Activated naive CD8-positive, alpha-beta T cell (primary cell): Measurements from ENCODE around the gene USP15.
"Not testable (repeated sequence)": the region's sequence is repeated elsewhere in the genome, so short reads cannot be mapped to it uniquely, and the experiment has no call there.

Experiments used
- H3K27ac Mint-ChIP-seq: one replicate; pipeline ENCODE4 v1.8.0; 2021; ENCODE audit warnings: mixed read lengths
- H3K27me3 Mint-ChIP-seq: one replicate; pipeline ENCODE4 v1.8.0; 2021; ENCODE audit warnings: mixed read lengths
- H3K36me3 Mint-ChIP-seq: one replicate; pipeline ENCODE4 v1.8.0; 2021; ENCODE audit warnings: mixed read lengths
- H3K4me1 Mint-ChIP-seq: one replicate; pipeline ENCODE4 v1.8.0; 2021; ENCODE audit warnings: low read depth, mixed read lengths
- H3K4me3 Mint-ChIP-seq: one replicate; pipeline ENCODE4 v1.8.0; 2021; ENCODE audit warnings: mild to moderate bottlenecking, mixed read lengths
- H3K9me3 Mint-ChIP-seq: one replicate; pipeline ENCODE4 v1.8.0; 2021; ENCODE audit warnings: low read depth, mixed read lengths

USP15 gene

DNA sequence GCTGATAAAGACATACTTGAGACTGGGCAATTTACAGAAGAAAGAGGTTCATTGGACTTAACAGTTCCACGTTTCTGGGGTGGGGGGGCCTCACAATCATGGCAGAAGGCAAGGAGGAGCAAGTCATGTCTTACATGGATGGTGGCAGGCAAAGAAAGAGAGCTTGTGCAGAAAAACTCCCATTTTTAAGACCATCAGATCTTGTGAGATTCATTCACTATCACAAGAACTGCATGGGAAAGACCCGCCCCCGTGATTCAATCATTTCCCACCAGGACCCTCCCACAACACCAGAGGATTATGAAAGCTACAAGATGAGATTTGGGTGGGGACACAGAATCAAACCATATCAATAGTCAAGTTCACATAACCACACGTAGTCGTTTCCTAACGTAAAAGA lies 85.5 kb downstream of the USP15 start:
- H3K36me3 Mint-ChIP-seq, result peaks cover 30% of the 10 kb centered on the region
- no peak overlapping the region for H3K27ac Mint-ChIP-seq
- H3K27me3 Mint-ChIP-seq, result no peaks in the 10 kb centered on the region
- peaks cover 9% of the 10 kb centered on the region for H3K9me3 Mint-ChIP-seq
- H3K4me1 Mint-ChIP-seq, result peaks cover 37% of the 10 kb centered on the region
- H3K4me3 Mint-ChIP-seq, result no peak overlapping the region

DNA sequence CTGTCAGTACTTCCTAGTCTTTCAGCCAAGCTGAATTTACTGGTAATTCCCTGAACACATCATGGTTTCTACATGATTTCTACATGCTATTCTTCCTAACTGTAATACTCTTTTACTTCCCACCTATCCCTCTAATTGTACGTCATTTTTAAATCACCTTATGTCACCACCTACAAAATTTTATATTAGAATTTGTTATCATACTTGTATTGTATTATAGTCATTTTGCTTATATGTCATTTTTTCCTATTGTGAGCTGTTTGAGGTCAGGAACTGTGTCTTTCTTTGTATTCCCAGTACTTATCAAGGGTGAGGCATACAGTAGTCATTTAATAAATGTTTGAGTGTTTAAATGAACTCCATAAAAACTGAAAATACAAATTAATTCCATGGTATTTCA lies 86.6 kb downstream of the USP15 start:
- Mint-ChIP-seq H3K36me3 (peaks cover 21% of the 10 kb centered on the region), H3K4me1 (peaks cover 34% of the 10 kb centered on the region), H3K4me3 (no peak overlapping the region), H3K27me3 (no peaks in the 10 kb centered on the region), H3K27ac (peak overlapping the region; percentile 36), H3K9me3 (peaks cover 9% of the 10 kb centered on the region)

DNA sequence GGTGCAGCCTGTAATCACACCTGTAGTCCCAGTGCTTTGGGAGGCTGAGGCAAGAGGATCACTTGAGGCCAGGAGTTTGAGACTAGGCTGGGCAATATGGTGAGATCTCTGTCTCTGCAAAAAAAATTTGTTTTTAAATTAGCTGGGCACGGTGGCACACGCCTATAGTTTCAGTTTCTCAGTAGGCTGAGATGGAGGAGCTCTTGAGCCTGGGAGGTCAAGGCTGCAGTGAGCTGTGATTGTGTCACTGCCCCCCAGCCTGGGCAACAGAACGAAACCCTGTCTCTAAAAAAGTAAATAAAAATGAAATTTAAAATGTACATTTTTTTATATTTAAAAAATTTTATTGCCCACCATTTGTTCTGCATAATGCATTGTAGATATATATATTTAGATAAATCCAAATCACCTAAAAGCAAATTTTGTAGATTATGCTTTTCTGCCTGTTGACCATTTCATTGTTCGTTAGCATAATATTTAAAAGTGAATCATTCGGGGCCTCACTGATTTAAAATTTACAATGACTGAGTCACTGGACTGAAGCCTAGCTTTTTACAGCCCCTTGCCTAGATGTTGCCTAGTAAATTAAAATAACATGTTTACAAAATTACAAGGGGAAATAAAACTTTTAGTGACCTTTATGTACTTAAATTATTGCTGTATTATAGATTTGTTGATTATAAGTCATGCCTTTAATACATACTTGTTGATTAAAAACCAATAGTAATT lies 87.9 kb downstream of the USP15 start:
- no peak overlapping the region for H3K27ac Mint-ChIP-seq
- H3K4me1 Mint-ChIP-seq, result peaks cover 31% of the 10 kb centered on the region

DNA sequence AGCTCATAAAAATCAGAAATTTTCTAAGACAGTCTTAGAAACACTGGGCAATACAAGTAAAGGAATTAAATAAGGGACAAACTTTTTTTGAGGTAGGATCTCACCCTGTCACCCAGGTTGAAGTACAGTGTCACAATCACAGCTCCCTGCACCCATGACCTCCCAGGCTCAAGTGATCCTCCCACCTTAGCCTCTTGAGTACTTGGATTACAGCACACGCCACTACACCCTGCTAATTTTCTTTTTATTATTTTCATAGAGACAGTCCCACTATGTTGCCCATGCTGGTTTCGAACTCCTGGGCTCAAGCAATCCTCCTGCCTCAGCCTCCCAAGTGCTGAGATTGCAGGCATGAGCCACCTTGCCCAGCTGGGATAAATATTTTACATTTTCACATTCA lies 90.3 kb downstream of the USP15 start:
- Mint-ChIP-seq H3K27me3 (no peaks in the 10 kb centered on the region), H3K4me3 (no peak overlapping the region), H3K9me3 (peaks cover 3% of the 10 kb centered on the region), H3K27ac (no peak overlapping the region), H3K4me1 (peaks cover 33% of the 10 kb centered on the region), H3K36me3 (peaks cover 14% of the 10 kb centered on the region)

More for the DNA sequence above, 87.9 kb downstream of the USP15 start:
- H3K36me3 Mint-ChIP-seq, result peaks cover 18% of the 10 kb centered on the region
- H3K9me3 Mint-ChIP-seq, result peaks cover 9% of the 10 kb centered on the region
- no peak overlapping the region for H3K4me3 Mint-ChIP-seq
- H3K27me3 Mint-ChIP-seq, result no peaks in the 10 kb centered on the region

DNA sequence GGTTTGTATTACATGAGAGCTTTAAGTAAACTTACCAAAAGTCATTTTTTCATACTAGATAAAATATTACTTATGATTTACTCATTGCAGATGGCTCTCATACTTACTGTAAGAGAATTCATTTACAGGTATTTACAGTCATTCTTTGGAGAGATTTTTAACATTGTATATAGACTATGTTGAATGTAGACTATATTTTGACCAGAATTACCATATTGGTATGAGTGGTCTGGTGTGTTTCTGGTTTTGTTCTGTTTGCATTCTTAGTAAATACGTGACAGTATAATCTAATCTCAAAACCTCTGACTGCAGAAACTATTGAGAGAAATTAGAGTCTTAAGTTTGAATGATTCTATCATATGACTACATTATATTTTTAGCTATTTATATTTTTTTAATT lies 91.1 kb downstream of the USP15 start:
- no peak overlapping the region for H3K4me3 Mint-ChIP-seq
- H3K27ac Mint-ChIP-seq, result no peak overlapping the region
- H3K27me3 Mint-ChIP-seq, result no peaks in the 10 kb centered on the region
- H3K36me3 Mint-ChIP-seq, result peaks cover 12% of the 10 kb centered on the region
- peaks cover 33% of the 10 kb centered on the region for H3K4me1 Mint-ChIP-seq
- no peaks in the 10 kb centered on the region for H3K9me3 Mint-ChIP-seq

DNA sequence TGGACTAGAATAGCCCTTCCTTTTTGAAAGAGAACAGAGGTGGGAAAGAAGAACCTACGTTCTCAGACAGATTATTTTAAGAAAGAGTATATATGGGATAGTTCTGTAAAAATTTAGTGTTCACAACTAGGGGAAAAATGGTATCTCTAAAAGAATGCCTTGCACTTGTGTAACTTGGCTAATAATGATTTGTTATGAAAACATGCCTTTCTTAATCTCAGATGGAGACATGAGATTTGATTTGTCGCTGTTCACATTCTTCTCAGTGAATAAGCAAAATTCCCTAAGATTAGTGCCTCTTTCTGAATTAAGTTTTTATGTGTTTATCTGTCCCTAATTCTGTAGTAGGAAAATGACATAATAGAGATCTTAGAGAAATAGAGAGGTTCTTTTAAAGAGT lies 100.8 kb downstream of the USP15 start:
- H3K36me3 Mint-ChIP-seq, result peaks cover 37% of the 10 kb centered on the region
- H3K27ac Mint-ChIP-seq, result peak overlapping the region; percentile 10
- no peak overlapping the region for H3K4me3 Mint-ChIP-seq
- H3K27me3 Mint-ChIP-seq, result no peaks in the 10 kb centered on the region
- H3K9me3 Mint-ChIP-seq, result no peaks in the 10 kb centered on the region
- H3K4me1 Mint-ChIP-seq, result peaks cover 34% of the 10 kb centered on the region

DNA sequence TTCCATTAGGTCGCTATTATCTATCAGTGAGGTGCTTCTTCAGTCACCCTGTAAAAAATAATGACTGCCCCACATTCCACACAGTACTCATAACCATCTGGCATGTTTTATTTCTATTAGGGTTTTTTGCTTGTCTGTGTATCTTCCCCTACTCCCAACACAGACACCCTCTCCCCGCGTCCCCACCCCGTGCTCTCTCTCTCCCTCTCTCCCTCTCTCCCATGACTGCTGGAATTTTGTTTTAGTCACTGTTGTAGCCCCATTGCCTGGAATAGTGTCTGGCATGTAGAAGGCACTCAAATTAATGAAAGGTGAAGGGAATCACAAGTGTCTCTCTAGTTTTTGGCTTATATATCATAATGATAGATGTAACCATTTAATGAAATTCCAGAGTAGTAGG lies 103.3 kb downstream of the USP15 start:
- peaks cover 49% of the 10 kb centered on the region for H3K4me1 Mint-ChIP-seq
- H3K27ac Mint-ChIP-seq, result peak overlapping the region; percentile 12
- H3K36me3 Mint-ChIP-seq, result peaks cover 48% of the 10 kb centered on the region
- H3K9me3 Mint-ChIP-seq, result peaks cover 1% of the 10 kb centered on the region
- no peak overlapping the region for H3K4me3 Mint-ChIP-seq
- no peaks in the 10 kb centered on the region for H3K27me3 Mint-ChIP-seq

DNA sequence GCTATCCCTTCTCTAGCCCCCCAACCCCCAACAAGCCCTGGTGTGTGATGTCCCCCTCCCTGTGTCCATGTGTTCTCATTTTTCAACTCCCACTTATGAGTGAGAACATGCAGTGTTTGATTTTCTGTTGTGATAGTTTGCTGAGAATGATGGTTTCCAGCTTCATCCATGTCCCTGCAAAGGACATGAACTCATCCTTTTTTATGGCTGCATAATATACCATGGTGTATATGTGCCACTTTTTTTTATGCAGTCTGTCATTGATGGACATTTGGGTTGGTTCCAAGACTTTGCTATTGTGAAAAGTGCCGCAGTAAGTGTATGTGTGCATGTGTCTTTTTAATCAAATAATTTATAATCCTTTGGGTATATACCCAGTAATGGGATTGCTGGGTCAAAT lies 104.5 kb downstream of the USP15 start:
- Mint-ChIP-seq H3K4me1 (peaks cover 52% of the 10 kb centered on the region), H3K36me3 (peaks cover 50% of the 10 kb centered on the region)
- not testable (repeated sequence) for H3K27me3 Mint-ChIP-seq, H3K9me3 Mint-ChIP-seq, H3K27ac Mint-ChIP-seq, H3K4me3 Mint-ChIP-seq

DNA sequence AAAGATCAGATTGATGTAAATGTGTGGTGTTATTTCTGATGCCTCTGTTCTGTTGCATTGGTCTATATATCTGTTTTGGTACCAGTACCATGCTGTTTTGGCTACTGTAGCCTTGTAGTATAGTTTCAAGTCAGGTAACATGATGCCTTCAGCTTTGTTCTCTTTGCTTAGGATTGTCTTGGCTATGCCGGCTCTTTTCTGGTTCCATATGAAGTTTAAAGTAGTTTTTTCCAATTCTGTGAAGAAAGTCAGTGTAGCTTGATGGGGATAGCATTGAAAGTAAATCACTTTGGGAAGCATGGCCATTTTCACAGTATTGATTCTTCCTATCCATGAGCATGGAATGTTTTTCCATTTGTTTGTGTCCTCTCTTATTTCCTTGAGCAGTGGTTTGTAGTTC lies 105.6 kb downstream of the USP15 start:
- H3K9me3 Mint-ChIP-seq, H3K4me3 Mint-ChIP-seq: not testable (repeated sequence)
- H3K36me3 Mint-ChIP-seq, result peaks cover 52% of the 10 kb centered on the region

DNA sequence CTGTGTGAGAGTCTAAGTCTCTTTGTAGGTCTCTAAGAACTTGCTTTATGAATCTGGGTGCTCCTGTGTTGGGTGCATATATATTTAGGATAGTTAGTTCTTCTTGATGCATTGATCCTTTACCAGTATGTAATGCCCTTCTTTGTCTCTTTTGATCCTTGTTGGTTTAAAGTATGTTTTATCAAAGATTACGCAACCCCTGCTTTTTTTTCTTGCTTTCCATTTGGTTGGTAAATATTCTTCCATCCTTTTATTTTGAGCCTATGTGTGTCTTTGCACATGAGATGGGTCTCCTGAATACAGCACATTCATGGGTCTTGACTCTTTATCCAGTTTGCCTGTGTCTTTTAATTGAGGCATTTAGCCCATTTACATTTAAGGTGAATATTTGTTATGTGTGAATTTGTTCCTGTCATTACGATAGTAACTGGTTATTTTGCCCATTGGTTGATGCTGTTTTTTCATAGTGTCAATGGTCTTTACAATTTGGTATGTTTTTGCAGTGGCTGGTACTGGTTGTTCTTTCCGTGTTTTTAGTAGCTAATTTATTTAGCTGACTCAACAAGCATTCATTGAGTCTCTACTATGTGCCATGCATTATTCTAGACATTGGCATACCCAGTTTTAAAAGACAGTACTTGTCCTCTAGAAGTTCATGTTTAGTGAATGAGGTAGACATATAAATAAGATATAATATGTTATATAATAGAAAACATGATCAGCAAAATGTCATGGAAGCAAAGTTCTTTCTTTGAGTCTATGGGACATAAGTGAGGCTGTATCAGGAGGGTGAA lies 108.4 kb downstream of the USP15 start:
- not testable (repeated sequence) for H3K9me3 Mint-ChIP-seq, H3K27ac Mint-ChIP-seq, H3K4me3 Mint-ChIP-seq, H3K27me3 Mint-ChIP-seq
- Mint-ChIP-seq H3K36me3 (peaks cover 45% of the 10 kb centered on the region), H3K4me1 (peaks cover 66% of the 10 kb centered on the region)

More for the DNA sequence above, 105.6 kb downstream of the USP15 start:
- peaks cover 60% of the 10 kb centered on the region for H3K4me1 Mint-ChIP-seq
- H3K27me3 Mint-ChIP-seq, H3K27ac Mint-ChIP-seq: not testable (repeated sequence)

DNA sequence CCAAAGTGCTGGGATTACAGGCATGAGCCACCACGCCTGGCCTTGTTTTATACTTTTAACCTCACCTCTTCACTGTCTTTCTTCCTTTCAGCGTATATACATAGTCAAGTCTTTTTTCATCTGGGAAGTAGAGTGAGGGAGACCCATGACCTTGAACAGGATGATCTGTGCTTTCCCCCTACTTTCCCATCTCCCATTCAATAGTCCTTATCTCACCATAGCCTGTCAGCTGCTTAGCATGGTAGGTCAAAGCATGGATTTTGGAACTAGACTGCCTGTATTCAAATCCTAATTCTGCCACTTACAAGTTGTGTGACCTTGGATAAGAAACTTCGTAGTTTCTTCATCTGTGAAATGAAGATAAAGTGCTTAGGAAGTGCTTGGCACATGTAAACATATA lies 110.0 kb downstream of the USP15 start:
- Mint-ChIP-seq H3K4me1 (peaks cover 63% of the 10 kb centered on the region), H3K9me3 (peaks cover 3% of the 10 kb centered on the region), H3K36me3 (peaks cover 33% of the 10 kb centered on the region), H3K4me3 (no peak overlapping the region), H3K27me3 (no peaks in the 10 kb centered on the region), H3K27ac (peak overlapping the region; percentile 69)

DNA sequence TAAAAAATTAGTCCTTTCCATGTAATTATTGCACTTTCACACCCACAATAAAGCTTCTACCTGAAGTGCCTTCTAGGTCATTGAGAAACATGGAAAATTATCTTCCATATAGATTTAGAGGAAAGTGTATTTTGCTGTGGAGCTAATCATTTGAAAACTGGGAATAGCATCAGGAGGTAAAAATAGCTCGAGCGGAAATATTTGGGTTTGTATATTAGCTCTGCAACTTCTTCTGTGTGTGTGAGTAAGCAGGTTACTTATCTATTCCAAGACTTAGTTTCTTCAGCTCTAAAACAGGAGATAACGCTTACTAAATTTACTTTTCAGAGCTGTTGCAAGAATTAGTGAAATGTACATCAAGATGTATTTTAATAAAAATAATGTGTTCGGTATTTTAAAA lies 111.5 kb downstream of the USP15 start:
- Mint-ChIP-seq H3K4me1 (peaks cover 55% of the 10 kb centered on the region), H3K9me3 (peaks cover 3% of the 10 kb centered on the region), H3K27me3 (no peaks in the 10 kb centered on the region), H3K36me3 (peaks cover 28% of the 10 kb centered on the region), H3K27ac (no peak overlapping the region), H3K4me3 (no peak overlapping the region)

DNA sequence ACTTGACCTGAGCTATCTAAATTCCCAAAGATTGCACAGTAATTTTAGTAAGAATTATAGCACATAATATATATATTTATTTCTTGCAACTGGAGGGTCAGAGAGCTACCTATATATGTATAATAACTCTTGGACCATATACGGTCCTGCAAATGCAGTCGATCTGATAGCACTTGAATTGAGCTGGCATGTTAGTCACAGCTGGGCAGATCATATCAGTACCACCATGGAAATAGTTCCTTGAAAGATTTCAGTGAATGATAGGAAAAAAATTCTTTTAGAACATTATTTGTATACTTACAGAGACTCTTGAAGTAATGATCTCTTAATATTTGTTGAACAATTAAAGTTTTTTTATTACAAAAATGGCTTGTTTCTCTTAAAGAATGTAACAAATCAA lies 111.9 kb downstream of the USP15 start:
- Mint-ChIP-seq H3K9me3 (peaks cover 3% of the 10 kb centered on the region), H3K4me1 (peaks cover 51% of the 10 kb centered on the region), H3K27me3 (no peaks in the 10 kb centered on the region), H3K36me3 (peaks cover 28% of the 10 kb centered on the region), H3K4me3 (no peak overlapping the region), H3K27ac (no peak overlapping the region)

DNA sequence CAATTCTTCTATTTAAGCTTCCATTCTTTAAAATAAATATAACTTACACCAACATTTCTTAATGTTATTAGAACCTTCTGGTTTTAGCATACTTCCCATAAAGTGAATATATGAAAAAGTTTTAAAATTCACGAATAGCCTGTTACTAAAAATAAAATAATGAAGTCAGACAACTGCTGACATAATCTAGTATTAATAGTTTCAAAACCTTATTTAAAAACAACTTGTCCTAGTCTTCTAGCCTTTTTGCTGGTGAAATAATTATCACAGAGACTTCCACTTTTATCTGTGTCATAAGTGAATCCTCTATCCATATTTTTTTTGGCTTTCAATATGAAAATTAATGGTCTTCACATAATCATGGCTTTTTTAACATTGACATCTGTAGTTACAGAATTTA lies 112.6 kb downstream of the USP15 start:
- Mint-ChIP-seq H3K27me3 (no peaks in the 10 kb centered on the region), H3K27ac (no peak overlapping the region), H3K4me1 (peaks cover 46% of the 10 kb centered on the region), H3K36me3 (peaks cover 24% of the 10 kb centered on the region), H3K4me3 (no peak overlapping the region), H3K9me3 (peaks cover 3% of the 10 kb centered on the region)

DNA sequence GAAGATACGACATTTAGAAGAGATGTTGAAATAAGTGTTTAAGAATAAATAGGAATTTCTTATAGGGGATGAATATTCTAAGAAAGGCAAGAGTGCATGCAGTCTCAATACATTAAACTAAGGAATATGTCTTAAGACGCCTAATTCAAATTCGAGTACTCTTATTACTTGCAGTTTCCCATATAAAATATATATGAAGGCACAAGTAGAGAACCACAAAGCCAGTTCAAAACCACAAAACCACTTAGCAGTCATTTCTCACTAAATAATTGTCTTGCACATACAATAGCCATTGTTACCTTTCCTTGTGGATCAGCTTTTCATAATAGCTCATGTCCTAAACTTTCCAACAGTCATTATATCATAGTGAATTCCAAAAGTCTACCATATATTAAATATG lies 115.4 kb downstream of the USP15 start:
- H3K4me3 Mint-ChIP-seq, result no peak overlapping the region

More for the DNA sequence above, 115.4 kb downstream of the USP15 start:
- peaks cover 10% of the 10 kb centered on the region for H3K36me3 Mint-ChIP-seq
- no peaks in the 10 kb centered on the region for H3K27me3 Mint-ChIP-seq
- H3K4me1 Mint-ChIP-seq, result peaks cover 43% of the 10 kb centered on the region
- H3K9me3 Mint-ChIP-seq, result no peaks in the 10 kb centered on the region
- peak overlapping the region; percentile 4 for H3K27ac Mint-ChIP-seq
